Gastrocnemius medialis (tissue), 4 donors: ENCODE results near the gene TEKTIP1.

Source experiments
- CTCF ChIP-seq, 5 experiments: fragments of 450-650 bp in 3 of 5; fragments of 200-600 bp in 2 of 5; sonication (generic) in 2 of 5; IDR thresholded peaks in 4 of 5; conservative IDR thresholded peaks in 1 of 5; 1 replicate in 4 of 5; 2 replicates in 1 of 5; pipeline ENCODE4 v1.5.1; 2016 to 2019; ENCODE audit warnings: antibody characterized with exemption in 5 of 5, mild to moderate bottlenecking in 3 of 5, moderate library complexity in 3 of 5
- POLR2A ChIP-seq, 2 donors: fragments of 450-650 bp; IDR thresholded peaks; one replicate each; pipeline ENCODE4 v1.6.1; 2017; ENCODE audit warnings: antibody characterized with exemption in 2 of 2, mild to moderate bottlenecking in 2 of 2, moderate library complexity in 2 of 2

GRCh38 chr19:3514930-3515329 is 24.0 kb upstream of the TEKTIP1 start:
- TF ChIP-seq CTCF (IDR thresholded peaks at IDR 0.05 in 4 of 5, conservative IDR thresholded peaks at IDR 0.05 in 1 of 5) (no peak), POLR2A (IDR thresholded peaks at IDR 0.05) (no peak)
